Endodermal cell (in vitro differentiated cells): ENCODE data around the gene COL6A3. TPM values are rescaled to one million over a fixed set of nuclear protein-coding genes. Genes with fewer than 3 reads are reported as not detected.

Experiments used
- DNase-seq: peaks from one replicate; pipeline ENCODE4 v3.0.0-alpha.2; 2017
- H3K27ac ChIP-seq: 2 replicates; pipeline ENCODE4 v1.5.1; 2013; ENCODE audit warnings: mild to moderate bottlenecking, low read depth, low read length, moderate library complexity
- H3K27me3 ChIP-seq: 2 replicates; pipeline ENCODE4 v1.6.1; 2013; ENCODE audit warnings: mild to moderate bottlenecking, low read length, moderate library complexity; ENCODE audit not compliant: insufficient read depth, control insufficient read depth, poor library complexity, severe bottlenecking
- H3K36me3 ChIP-seq: 2 replicates; pipeline ENCODE4 v1.7.0; 2013; ENCODE audit warnings: mild to moderate bottlenecking, low read length, moderate library complexity; ENCODE audit not compliant: control insufficient read depth, insufficient read depth
- H3K4me1 ChIP-seq: one replicate; pipeline ENCODE4 v1.7.0; 2013; ENCODE audit warnings: low read length; ENCODE audit not compliant: control insufficient read depth, insufficient read depth
- H3K4me3 ChIP-seq: 2 replicates; pipeline ENCODE4 v1.5.1; 2013; ENCODE audit warnings: mild to moderate bottlenecking, low read length, moderate library complexity
- H3K9ac ChIP-seq: 2 replicates; pipeline ENCODE4 v1.6.1; 2013; ENCODE audit warnings: mild to moderate bottlenecking, low read length, moderate library complexity; ENCODE audit not compliant: poor library complexity, severe bottlenecking; ENCODE audit errors: extremely low read depth
- H3K9me3 ChIP-seq: 2 replicates; pipeline ENCODE4 v1.6.1; 2013; ENCODE audit warnings: mild to moderate bottlenecking, low read length, moderate library complexity; ENCODE audit not compliant: control insufficient read depth
- H3K27ac Mint-ChIP-seq: 2 replicates; pipeline ENCODE4 v1.8.0; 2020; ENCODE audit warnings: mixed read lengths
- H3K27me3 Mint-ChIP-seq: 2 replicates; pipeline ENCODE4 v1.8.0; 2021; ENCODE audit warnings: mild to moderate bottlenecking, mixed read lengths; ENCODE audit not compliant: insufficient read depth
- H3K36me3 Mint-ChIP-seq: 2 replicates; pipeline ENCODE4 v1.8.0; 2020; ENCODE audit warnings: low read depth, mixed read lengths
- H3K4me1 Mint-ChIP-seq: 2 replicates; pipeline ENCODE4 v1.8.0; 2020; ENCODE audit warnings: mixed read lengths
- H3K4me3 Mint-ChIP-seq: 2 replicates; pipeline ENCODE4 v1.8.0; 2020; ENCODE audit warnings: mild to moderate bottlenecking, moderate library complexity, mixed read lengths
- H3K9me3 Mint-ChIP-seq: 2 replicates; pipeline ENCODE4 v1.8.0; 2020; ENCODE audit warnings: mild to moderate bottlenecking, mixed read lengths
- WGBS, 2 experiments: methylation state at CpG; one replicate each; pipeline versions ENCODE4 v1.1.5 to v1.1.7; 2013; ENCODE audit warnings: missing lambda C conversion rate in 2 of 2, mixed read lengths in 1 of 2; ENCODE audit not compliant: insufficient coverage in 1 of 2, insufficient read length in 1 of 2; 5-methylcytosine and 5-hydroxymethylcytosine counted together
- total RNA-seq, 2 donors: library from RNA; stranded (reverse); fragmentation: NEBNext Ultra II Directional in 1 of 2; extraction: Animal tissue kit (Norgen Biotek cat#: 25700) in 1 of 2; gene quantifications; 2 replicates in 1 of 2; 3 replicates in 1 of 2; pipeline ENCODE4 v1.2.1, GENCODE V29; 2021
- TF ChIP-seq, protein P1 (sequence below): fragments of 200-600 bp; sonication (generic); conservative IDR thresholded peaks from 2 replicates; pipeline ENCODE4 v1.5.0; 2021; ENCODE audit warnings: antibody characterized with exemption, mild to moderate bottlenecking

The COL6A3 gene
- total RNA-seq, 2 donors from 2014 or later = 0.40 to 1.2 TPM

GRCh38 chr2:237452861-237453260 lies 38.9 kb upstream of the COL6A3 start:
- no peaks in the 10 kb centered on the region for H3K9me3 ChIP-seq
- H3K27me3 ChIP-seq = no peaks in the 10 kb centered on the region
- peaks cover 6% of the 10 kb centered on the region for H3K9me3 Mint-ChIP-seq
- WGBS, 2 experiments = 85 to 100% methylated on average over 1 to 3 of the region's 3 CpGs
- H3K4me3 ChIP-seq = no peak overlapping the region
- no peaks in the 10 kb centered on the region for H3K36me3 Mint-ChIP-seq
- H3K36me3 ChIP-seq = no peaks in the 10 kb centered on the region
- no peaks in the 10 kb centered on the region for H3K4me1 ChIP-seq
- TF ChIP-seq, protein P1, sequence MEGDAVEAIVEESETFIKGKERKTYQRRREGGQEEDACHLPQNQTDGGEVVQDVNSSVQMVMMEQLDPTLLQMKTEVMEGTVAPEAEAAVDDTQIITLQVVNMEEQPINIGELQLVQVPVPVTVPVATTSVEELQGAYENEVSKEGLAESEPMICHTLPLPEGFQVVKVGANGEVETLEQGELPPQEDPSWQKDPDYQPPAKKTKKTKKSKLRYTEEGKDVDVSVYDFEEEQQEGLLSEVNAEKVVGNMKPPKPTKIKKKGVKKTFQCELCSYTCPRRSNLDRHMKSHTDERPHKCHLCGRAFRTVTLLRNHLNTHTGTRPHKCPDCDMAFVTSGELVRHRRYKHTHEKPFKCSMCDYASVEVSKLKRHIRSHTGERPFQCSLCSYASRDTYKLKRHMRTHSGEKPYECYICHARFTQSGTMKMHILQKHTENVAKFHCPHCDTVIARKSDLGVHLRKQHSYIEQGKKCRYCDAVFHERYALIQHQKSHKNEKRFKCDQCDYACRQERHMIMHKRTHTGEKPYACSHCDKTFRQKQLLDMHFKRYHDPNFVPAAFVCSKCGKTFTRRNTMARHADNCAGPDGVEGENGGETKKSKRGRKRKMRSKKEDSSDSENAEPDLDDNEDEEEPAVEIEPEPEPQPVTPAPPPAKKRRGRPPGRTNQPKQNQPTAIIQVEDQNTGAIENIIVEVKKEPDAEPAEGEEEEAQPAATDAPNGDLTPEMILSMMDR = no peak
- peak; percentile 7 for DNase-seq
- no peak overlapping the region for H3K27ac Mint-ChIP-seq
- no peak overlapping the region for H3K9ac ChIP-seq
- no peaks in the 10 kb centered on the region for H3K4me1 Mint-ChIP-seq
- H3K27me3 Mint-ChIP-seq = peaks cover 6% of the 10 kb centered on the region
- H3K27ac ChIP-seq = no peak overlapping the region
- no peak overlapping the region for H3K4me3 Mint-ChIP-seq

DNA sequence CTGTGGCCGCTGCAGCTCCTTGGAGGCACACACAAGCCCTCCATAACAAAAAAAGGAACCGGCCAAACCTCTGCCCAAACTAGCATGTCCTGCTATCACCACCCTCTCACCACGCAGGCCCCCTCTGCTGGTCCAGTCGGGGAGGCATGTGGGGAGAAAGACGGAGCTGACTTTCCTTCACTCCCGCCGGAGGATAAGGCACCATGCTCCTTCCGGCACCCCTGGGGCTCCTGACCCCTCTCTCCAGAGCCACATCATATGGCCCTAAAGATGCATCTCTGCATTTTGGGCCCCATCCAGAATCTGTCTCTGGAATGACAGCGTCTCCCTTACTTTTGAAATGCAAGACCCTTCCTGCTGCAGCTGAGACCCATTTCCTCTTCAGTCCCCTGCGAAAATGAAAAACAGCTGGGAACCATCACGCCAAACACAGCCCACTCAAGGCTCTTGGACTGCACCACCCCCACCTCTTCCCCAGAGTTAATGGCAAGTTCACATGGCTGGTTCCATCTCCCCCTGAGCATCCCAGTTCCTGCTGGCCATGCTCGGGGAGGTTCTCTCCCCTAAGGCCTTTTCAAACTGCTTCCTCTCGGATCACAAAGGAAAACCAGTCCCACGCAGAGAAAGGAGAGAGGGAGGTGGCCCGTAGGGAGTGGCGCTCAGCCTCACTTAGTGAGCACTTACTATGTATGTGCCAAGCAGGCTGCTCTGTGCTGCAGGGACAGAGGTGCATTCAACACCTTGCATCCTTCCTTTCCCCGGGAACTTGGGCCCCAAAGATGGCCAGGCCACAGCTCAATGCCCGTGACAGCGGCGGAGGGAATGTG lies 37.9 kb upstream of the COL6A3 start:
- Histone ChIP-seq H3K27me3 (no peaks in the 10 kb centered on the region), H3K27ac (no peak overlapping the region), H3K9me3 (no peaks in the 10 kb centered on the region), H3K9ac (no peak overlapping the region), H3K4me1 (no peaks in the 10 kb centered on the region), H3K36me3 (no peaks in the 10 kb centered on the region), H3K4me3 (no peak overlapping the region)
- Mint-ChIP-seq H3K27ac (no peak overlapping the region), H3K27me3 (peaks cover 6% of the 10 kb centered on the region), H3K9me3 (peaks cover 6% of the 10 kb centered on the region), H3K36me3 (no peaks in the 10 kb centered on the region), H3K4me3 (no peak overlapping the region), H3K4me1 (no peaks in the 10 kb centered on the region)
- TF ChIP-seq, protein P1 = peak; percentile 72
- peak; percentile 83 for DNase-seq
- 71 to 75% methylated on average over 15 to 20 of the region's 20 CpGs for WGBS, 2 experiments

- Mint-ChIP-seq H3K36me3 (no peaks in the 10 kb centered on the region), H3K4me1 (no peaks in the 10 kb centered on the region), H3K27ac (no peak overlapping the region), H3K4me3 (no peak overlapping the region), H3K27me3 (peaks cover 4% of the 10 kb centered on the region), H3K9me3 (peaks cover 6% of the 10 kb centered on the region)
- TF ChIP-seq, protein P1 = no peak
- Histone ChIP-seq H3K9me3 (no peaks in the 10 kb centered on the region), H3K27ac (no peak overlapping the region), H3K9ac (no peak overlapping the region), H3K27me3 (no peaks in the 10 kb centered on the region), H3K4me3 (no peak overlapping the region), H3K4me1 (no peaks in the 10 kb centered on the region), H3K36me3 (no peaks in the 10 kb centered on the region)
- 91 to 97% methylated on average over 7 to 13 of the region's 13 CpGs for WGBS, 2 experiments
- DNase-seq = no peak
Observed at GRCh38 chr2:237450583-237450982, 36.6 kb upstream of the COL6A3 start.
